HAP-1 (cell line): Measurements from ENCODE around the gene FABP1.

Source experiments
- DNase-seq, 2 experiments: peaks; one replicate each; pipeline ENCODE4 v3.0.0-alpha.2; 2016 to 2020; ENCODE audit warnings: low spot score in 2 of 2
- H3K27me3 ChIP-seq: fragments of 250-450 bp; sonication (Bioruptor Pico); 2 replicates; pipeline ENCODE4 v1.5.1; 2020; ENCODE audit warnings: low read depth, mild to moderate bottlenecking, moderate library complexity
- H3K36me3 ChIP-seq: fragments of 250-450 bp; sonication (Bioruptor Pico); replicated peaks from 2 replicates; pipeline ENCODE4 v1.5.1; 2020; ENCODE audit warnings: mild to moderate bottlenecking
- H3K4me1 ChIP-seq: fragments of 250-450 bp; sonication (Bioruptor Pico); 2 replicates; pipeline ENCODE4 v1.5.1; 2020; ENCODE audit warnings: mild to moderate bottlenecking
- H3K4me3 ChIP-seq: fragments of 250-450 bp; sonication (Bioruptor Pico); 2 replicates; pipeline ENCODE4 v1.5.1; 2020; ENCODE audit warnings: mild to moderate bottlenecking, moderate library complexity
- H3K9me3 ChIP-seq: fragments of 250-450 bp; sonication (Bioruptor Pico); 2 replicates; pipeline ENCODE4 v1.5.1; 2020; ENCODE audit warnings: mild to moderate bottlenecking, moderate library complexity
- in situ Hi-C: fragments of 300-500 bp; cut with MboI; formaldehyde crosslinking; loops from 3 replicates; pipeline ENCODE4 v1.14.3; 2020; ENCODE audit warnings: low sequenced_read_pairs, inconsistent platforms, mixed read lengths

Gene FABP1

DNA sequence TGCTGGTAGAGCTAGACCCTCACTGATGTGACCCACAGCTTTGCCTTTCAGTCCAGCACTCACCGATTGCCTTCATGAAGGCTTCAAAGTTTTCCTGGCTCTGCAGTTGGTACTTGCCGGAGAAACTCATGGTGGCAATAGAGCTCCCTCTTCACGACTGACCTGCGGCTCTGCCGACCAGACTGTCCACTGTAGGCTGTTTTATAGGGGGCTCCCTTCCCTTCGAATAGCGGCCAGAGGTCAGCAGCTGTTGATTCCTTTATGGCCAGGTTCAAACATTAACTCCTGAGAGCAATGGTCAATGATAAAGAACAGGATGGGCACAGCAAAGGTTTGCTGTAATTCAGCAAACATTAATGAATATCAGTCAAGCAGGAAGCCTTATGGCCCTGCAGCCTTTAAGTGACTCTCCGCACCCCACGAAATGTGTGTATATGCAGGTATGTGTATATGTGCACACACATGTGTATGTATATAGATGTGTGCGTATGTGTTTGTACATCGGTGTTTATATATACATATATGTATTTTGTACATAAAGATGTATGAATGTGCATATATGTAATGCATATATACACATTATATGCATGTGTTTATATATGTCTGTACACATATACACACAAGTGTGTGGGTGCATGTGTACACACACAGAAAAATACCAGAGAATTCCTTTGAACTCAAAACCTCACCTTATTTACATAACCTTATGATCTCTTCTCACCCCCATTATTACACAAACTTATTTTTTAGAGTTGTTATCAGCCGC lies at the start of gene FABP1:
Gene FABP1 (minus strand): TSS at position 175 of the 766 bp plus-strand sequence. CDS start 45 bp downstream, at position 130.
- Histone ChIP-seq H3K36me3 (no peaks in the 10 kb centered on the region), H3K4me3 (no peak within 1 kb of the TSS), H3K4me1 (no peaks in the 10 kb centered on the region), H3K9me3 (no peaks in the 10 kb centered on the region), H3K27me3 (no peaks in the 10 kb centered on the region)
- no peak for DNase-seq
- in situ Hi-C loops = no loop called here

DNA sequence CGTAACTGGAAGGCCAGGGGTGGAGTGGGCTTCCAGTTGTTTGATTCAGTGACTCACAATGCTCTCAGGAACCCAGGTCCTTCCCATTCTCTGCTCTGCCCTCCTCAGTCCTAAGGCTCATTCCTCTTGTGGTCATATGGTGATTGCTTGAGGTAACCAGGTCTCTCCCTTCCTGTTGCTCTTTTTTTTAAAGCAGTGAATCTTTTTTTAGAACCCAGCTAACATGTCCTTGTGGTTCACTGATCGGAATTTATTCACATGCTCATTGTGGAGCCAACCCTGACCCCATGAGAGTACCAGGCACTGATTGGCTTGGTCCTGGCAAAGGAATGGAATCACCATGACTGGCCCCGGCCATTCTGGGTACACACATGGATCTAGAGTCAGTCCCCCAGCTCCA lies 49.7 kb upstream of the FABP1 start:
- Histone ChIP-seq H3K4me1 (no peaks in the 10 kb centered on the region), H3K4me3 (no peak overlapping the region), H3K27me3 (peaks cover 2% of the 10 kb centered on the region; the same call in 1 of the 2 replicates), H3K36me3 (no peaks in the 10 kb centered on the region), H3K9me3 (no peaks in the 10 kb centered on the region)
- in situ Hi-C loops = no loop called here
- DNase-seq = no peak

DNA sequence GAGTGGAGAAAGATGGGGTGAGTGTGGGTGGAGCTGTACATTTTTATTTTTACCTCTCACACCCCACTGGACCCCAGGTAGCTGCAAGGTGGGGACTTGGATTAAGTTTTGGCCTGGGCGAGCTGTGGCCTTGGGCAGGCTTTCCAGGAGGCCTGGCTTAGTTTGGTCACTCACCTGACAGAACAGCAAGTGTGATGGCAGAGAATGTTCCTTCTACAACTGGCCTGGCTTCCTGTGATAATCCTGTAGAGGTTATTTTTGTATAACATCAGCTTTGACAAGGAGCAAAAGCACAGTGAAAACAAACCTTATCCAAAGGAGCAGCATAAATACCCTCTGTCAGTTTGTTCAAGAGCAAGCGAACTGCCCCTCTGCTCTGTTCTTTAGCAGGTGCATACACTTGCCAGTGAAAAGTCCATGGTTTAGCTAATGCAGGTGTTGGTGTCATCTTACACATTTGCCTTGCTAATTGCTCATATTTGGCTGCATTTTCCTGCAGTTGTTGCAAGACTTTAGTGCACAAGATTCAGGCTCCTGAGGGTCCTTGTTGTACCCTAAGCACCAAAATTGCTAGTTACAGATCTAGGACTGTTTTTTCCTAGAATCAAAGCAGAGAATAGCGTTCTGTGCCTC lies 48.6 kb upstream of the FABP1 start:
- Histone ChIP-seq H3K4me1 (no peaks in the 10 kb centered on the region), H3K9me3 (no peaks in the 10 kb centered on the region), H3K4me3 (no peak overlapping the region), H3K27me3 (peaks cover 2% of the 10 kb centered on the region; the same call in 1 of the 2 replicates), H3K36me3 (no peaks in the 10 kb centered on the region)
- no peak for DNase-seq
- in situ Hi-C loops = no loop called here

DNA sequence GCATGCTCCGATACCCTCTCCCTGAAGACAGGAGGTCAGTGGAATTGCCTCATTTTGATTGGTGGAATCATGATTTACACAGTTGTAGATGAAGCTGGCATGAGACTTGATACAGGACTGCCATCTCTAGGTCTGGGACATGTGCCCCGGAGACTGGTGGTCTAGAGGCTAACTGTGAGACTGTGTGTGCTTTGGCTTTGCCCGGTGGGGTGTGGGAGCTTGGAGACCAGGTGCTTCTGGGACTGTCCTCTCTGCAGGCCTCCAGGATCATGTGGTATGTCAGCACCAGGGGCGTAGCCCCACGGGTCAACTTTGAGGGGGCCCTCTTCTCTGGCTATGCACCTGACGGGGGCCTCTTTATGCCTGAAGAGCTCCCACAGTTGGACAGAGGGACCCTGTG lies 45.0 kb upstream of the FABP1 start:
- H3K27me3 ChIP-seq = peaks cover 2% of the 10 kb centered on the region; the same call in 1 of the 2 replicates
- in situ Hi-C loops = no loop called here
- H3K36me3 ChIP-seq = no peaks in the 10 kb centered on the region
- H3K4me1 ChIP-seq = no peaks in the 10 kb centered on the region
- no peak overlapping the region for H3K4me3 ChIP-seq
- no peaks in the 10 kb centered on the region for H3K9me3 ChIP-seq
- DNase-seq = no peak

DNA sequence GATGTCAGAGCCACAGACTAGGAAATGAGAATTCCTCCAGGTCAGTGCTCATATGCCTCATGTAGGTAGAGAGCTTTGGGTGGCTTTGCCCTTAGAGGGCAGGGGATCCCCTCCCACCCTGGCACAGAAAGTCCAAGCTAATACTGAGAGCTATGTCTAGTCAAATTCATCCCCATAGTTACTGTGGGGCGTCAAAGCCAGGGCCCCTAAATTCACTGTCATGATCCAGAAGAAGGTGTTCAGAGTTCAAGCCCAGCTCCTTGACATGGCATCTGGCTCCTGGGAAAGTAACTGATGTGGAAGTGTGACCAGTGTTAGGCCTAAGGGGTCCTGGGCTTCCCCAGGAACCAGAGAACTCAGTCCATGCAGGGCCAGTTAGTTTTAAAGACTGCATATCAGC lies 44.1 kb upstream of the FABP1 start:
- Histone ChIP-seq H3K4me3 (no peak overlapping the region), H3K36me3 (no peaks in the 10 kb centered on the region), H3K9me3 (peaks cover 4% of the 10 kb centered on the region; the same call in 1 of the 2 replicates), H3K4me1 (no peaks in the 10 kb centered on the region), H3K27me3 (no peaks in the 10 kb centered on the region)
- in situ Hi-C loops = no loop called here
- no peak for DNase-seq

DNA sequence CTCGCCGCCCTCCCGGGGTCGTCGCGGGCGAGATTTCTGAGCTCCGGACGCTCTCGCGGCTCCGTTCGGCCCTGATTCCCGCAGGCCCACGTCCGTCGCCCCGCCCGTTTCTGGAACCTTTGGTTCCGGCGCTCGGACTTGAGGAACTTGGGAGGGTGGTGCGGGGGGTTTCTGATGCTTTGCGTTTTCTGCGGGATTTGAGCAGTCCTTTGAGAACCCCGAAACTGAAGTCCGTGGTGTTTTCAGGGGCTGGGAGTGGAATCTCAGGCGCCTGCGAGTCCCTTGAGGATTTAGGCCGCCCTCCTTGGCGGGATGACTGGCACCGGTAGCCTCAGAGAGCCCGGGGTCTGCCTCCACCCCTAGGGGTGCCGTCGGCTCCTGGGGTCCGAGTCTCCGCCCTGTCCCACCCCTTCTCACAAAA lies 42.6 kb upstream of the FABP1 start:
- Histone ChIP-seq H3K27me3 (no peaks in the 10 kb centered on the region), H3K36me3 (no peaks in the 10 kb centered on the region), H3K4me3 (no peak overlapping the region), H3K9me3 (peaks cover 4% of the 10 kb centered on the region; the same call in 1 of the 2 replicates), H3K4me1 (no peaks in the 10 kb centered on the region)
- DNase-seq = no peak
- in situ Hi-C loops = no loop called here

DNA sequence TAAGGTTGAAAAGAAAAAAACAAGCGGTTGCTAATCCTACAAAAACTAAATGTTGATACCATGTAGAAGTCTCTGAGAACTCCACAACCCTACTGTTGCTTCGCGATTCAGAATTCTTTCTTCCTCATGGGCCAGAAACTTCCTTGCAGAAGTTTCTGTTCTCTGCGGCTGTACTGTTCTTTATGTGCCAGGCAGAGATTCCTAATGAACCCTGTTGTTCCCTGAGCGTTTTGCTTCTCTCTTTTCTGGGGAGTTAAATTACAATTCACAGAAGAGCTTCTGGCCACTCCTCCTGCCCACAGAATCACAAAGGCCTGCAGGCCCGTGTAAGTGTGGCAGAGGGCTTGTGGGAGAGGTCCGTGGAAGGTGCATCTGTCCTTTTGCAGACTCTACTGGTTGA lies 40.5 kb upstream of the FABP1 start:
- in situ Hi-C loops = no loop called here
- Histone ChIP-seq H3K4me1 (no peaks in the 10 kb centered on the region), H3K9me3 (peaks cover 4% of the 10 kb centered on the region; the same call in 1 of the 2 replicates), H3K36me3 (no peaks in the 10 kb centered on the region), H3K27me3 (no peaks in the 10 kb centered on the region), H3K4me3 (no peak overlapping the region)
- DNase-seq = no peak

DNA sequence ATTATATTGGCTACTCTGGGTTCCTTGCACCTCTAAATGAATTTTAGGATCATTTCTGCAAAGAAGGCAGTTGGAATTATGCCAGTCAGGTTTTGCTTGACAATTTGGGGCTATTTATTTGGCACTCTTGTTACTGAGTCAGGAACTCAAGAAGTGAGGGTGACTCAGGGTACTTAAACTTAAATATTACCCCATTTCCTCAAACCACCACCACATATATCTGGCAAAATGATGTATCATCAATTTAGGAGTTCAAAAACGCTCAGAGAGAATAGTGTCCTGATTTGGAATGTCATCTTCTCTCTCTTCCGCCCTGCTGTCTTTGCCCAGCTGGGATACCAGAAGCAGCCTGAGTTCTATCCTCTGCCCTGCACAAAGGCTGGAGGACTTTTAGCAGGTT lies 39.9 kb upstream of the FABP1 start:
- Histone ChIP-seq H3K9me3 (peaks cover 4% of the 10 kb centered on the region; the same call in 1 of the 2 replicates), H3K4me1 (no peaks in the 10 kb centered on the region), H3K36me3 (no peaks in the 10 kb centered on the region), H3K4me3 (no peak overlapping the region), H3K27me3 (no peaks in the 10 kb centered on the region)
- no peak for DNase-seq
- in situ Hi-C loops = no loop called here

DNA sequence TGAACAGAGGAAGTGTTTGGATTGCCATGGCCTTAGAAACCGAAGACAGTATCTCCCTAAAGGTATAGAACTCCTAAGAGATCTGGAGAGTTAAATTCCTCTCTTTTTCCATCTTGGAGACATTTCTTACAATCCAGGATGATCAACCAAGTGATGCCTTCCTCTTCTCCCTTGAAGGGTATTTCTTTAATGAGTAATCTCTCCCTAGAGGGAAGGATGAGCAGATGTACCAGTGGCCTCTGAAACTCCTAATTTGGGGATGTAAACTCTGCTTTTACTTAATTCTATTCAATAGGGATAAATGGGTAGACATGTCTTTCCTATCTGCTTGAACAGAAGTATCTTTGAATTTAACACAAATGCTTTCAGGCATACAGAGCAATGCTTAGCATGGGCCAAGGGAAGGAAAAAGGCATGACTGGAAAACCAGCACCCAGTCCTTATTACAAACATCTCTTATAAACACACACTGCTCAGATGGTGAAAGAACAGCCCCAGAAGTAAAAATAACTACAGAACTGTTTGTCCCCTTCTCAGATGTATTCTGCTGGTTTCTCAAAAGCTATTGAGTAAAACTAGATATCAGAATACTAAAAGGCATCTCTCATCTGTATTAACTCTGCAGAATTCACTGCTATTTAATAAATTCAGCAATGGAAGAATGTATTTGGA lies 37.6 kb upstream of the FABP1 start:
- no peak for DNase-seq
- H3K9me3 ChIP-seq = peaks cover 4% of the 10 kb centered on the region; the same call in 1 of the 2 replicates
- in situ Hi-C loops = no loop called here
- no peaks in the 10 kb centered on the region for H3K4me1 ChIP-seq
- no peaks in the 10 kb centered on the region for H3K36me3 ChIP-seq
- H3K4me3 ChIP-seq = no peak overlapping the region
- H3K27me3 ChIP-seq = no peaks in the 10 kb centered on the region

DNA sequence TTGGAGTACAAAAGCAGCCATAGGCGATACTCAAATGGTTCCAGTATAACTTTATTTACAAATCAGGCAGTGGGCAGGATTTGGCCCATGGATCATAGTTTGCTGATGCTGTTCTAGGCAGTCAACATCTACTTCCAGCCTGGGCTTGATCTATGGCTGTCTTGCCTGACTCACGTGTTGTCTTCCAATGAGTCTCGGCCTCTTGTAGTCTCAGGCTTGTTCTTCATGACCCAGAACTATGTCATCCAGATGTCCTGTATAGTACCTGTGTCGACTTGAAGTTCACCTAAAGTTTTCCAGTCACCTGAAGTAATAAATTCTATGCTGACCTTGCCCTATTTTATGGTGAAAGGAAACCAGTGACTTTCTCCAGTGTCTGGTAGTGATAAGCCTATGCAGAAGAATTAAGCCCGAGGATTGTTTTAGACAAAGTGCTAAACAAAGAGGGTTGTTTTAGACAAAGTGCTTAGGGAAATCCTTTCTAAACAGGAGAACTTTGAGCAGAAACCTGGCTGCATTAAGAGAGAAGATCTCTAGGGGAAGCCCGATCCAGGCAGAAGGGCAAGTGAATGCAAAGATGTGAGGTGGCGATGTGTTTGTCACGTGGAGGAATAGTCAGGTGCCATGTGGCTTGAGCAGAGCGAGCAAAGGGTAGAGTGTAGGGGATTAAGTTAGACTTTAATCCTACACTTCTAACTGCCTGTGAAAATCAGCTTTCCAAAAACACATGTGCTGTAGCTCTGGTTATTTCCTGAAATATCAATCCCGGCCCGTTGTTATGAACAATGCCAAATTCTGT lies 33.8 kb upstream of the FABP1 start:
- H3K4me1 ChIP-seq = no peaks in the 10 kb centered on the region
- DNase-seq = no peak
- H3K27me3 ChIP-seq = no peaks in the 10 kb centered on the region
- no peak overlapping the region for H3K4me3 ChIP-seq
- H3K36me3 ChIP-seq = no peaks in the 10 kb centered on the region
- no peaks in the 10 kb centered on the region for H3K9me3 ChIP-seq
- in situ Hi-C loops = no loop called here

DNA sequence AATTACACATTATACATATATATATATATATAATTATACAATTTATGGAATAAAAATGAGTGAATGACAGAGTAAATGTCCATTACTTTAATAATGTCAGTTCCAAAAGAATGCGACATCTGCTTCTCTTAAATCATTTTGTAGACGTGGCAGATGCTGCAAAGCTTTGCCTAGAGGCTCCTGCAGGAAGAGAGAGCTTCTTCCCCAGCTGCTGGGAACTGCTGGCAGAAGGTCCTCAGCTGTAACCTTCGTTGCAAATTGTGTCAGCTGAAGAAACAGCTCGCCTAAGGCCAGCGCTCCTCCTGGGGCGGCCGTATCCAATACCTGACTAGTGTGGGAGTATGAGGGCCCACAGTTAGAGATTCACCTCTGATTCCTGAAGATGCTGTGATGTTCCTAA lies 32.7 kb upstream of the FABP1 start:
- Histone ChIP-seq H3K9me3 (no peaks in the 10 kb centered on the region), H3K27me3 (no peaks in the 10 kb centered on the region), H3K36me3 (no peaks in the 10 kb centered on the region), H3K4me1 (no peaks in the 10 kb centered on the region), H3K4me3 (no peak overlapping the region)
- in situ Hi-C loops = no loop called here
- no peak for DNase-seq

DNA sequence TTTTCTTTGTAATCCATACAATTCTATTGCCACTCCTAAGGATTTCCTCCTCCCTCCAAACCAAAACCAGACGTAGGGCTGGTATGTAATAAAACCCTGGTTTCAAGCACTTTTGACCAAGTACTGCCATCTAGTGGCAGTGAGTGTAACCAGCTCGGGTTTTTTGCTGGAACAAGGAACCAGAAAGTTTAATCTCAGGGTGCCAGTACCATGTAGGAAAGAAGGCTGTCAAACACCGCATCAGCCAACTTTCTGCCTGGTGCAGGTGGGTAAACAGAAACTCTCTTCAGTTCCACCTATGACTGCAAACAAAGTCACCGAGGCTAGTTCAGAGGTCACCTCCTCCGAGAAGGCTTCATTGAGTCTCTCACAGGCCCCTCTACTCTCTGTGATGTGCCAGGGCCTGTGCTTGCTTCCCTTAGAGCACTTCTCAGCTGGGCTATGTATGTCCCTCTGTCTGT lies 32.1 kb upstream of the FABP1 start:
- peak; percentile 56 for DNase-seq
- H3K36me3 ChIP-seq = no peaks in the 10 kb centered on the region
- H3K4me3 ChIP-seq = no peak overlapping the region
- in situ Hi-C loops = no loop called here
- H3K27me3 ChIP-seq = no peaks in the 10 kb centered on the region
- no peaks in the 10 kb centered on the region for H3K4me1 ChIP-seq
- no peaks in the 10 kb centered on the region for H3K9me3 ChIP-seq

DNA sequence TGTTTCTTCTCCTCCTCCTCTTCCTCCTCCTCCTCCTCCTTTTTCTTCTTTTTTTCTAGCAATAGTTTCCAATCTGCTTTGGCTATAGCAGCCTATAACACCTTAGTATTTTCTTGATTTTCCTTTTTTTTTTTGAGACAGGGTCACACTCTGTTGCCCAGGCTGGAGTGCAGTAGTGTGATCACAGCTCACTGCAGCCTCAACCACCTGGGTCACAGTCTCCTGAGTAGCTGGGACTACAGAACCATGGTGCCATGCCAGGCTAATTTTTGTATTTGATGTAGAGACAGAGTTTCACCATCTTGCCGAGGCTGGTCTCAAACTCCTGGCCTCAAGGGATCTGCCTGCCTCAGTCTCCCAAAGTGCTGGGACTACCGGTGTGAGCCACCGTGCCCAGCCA lies 31.6 kb upstream of the FABP1 start:
- Histone ChIP-seq H3K9me3 (no peaks in the 10 kb centered on the region), H3K4me1 (no peaks in the 10 kb centered on the region), H3K36me3 (no peaks in the 10 kb centered on the region), H3K4me3 (no peak overlapping the region), H3K27me3 (no peaks in the 10 kb centered on the region)
- in situ Hi-C loops = no loop called here
- no peak for DNase-seq
